Measurements from ENCODE around the gene CHCT1. TPM values are rescaled to one million over a fixed set of nuclear protein-coding genes. Genes with fewer than 3 reads are reported as not detected.

Gene CHCT1
- total and polyA plus RNA-seq, 2 of the 8 experiments (the other 6 are each of a cell fraction or from before 2014, with no cell fraction given) = 0.06 TPM; not detected in 1

DNA sequence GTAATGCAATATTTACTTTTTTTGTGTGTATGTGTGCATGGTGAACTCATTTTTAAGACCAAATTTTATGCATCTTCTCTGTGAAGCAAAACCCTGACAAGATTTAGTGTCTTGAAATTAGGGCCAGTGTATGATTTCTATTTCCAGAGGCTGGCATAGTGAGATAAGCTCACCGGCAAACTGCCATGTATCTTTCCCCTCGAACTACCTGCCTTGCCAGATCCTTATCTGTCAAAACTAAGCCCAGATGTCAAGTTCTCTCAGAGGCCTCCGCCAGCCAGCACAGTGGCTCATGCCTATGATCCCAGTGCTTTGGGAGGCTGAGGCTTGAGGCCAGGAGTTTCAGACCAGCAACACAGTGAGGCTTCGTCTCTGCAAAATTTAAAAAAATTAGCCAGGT lies 40.3 kb upstream of the CHCT1 start:
- Histone ChIP-seq H3K4me2 (ENCODE audit: insufficient read depth in 1 of 2, low read depth in 2 of 2, low read length in 2 of 2) (no peak overlapping the region), H2BK12ac (ENCODE audit: low read depth, low read length) (no peak overlapping the region), H3K4ac (replicated peaks; ENCODE audit: insufficient read length, low read depth, low read length) (no peak overlapping the region), H2BK5ac (ENCODE audit: low read depth, low read length) (no peak overlapping the region), H2BK15ac (ENCODE audit: low read length) (no peak overlapping the region), H3K79me2 (ENCODE audit: control insufficient read depth in 1 of 2, insufficient read depth in 2 of 2, low read length in 2 of 2) (peaks cover 14 to 85% of the 10 kb centered on the region in 2 experiments), H3K79me1 (ENCODE audit: low read depth, low read length) (peaks cover 2% of the 10 kb centered on the region; the same call in 1 of the 2 replicates), H3K4me1 (replicated peaks in 1 of 4; ENCODE audit: control insufficient read depth in 3 of 4, insufficient read depth in 4 of 4, low read length in 3 of 4) (peaks cover 7 to 20% (median 13%) of the 10 kb centered on the region in 4 experiments), H4K8ac (ENCODE audit: extremely low read depth, insufficient read depth, low read length) (peak overlapping the region; percentile 28; the same call in 1 of the 2 replicates), H4K5ac (ENCODE audit: insufficient read length, low read depth, low read length) (no peak overlapping the region), H3K27ac (ENCODE audit: low read depth, low read length) (no peak overlapping the region), H4K20me1 (replicated peaks in 1 of 2; ENCODE audit: control insufficient read depth in 1 of 2, insufficient read depth in 2 of 2, low read length in 2 of 2) (peaks cover 0 to 3% of the 10 kb centered on the region in 2 experiments), H2BK20ac (ENCODE audit: low read length) (no peak overlapping the region), H2AK5ac (ENCODE audit: low read depth, low read length) (no peak overlapping the region), H3K9ac (replicated peaks in 1 of 4; ENCODE audit: extremely low read depth in 1 of 4, low read depth in 3 of 4, low read length in 3 of 4) (no peak overlapping the region), H3K36me3 (ENCODE audit: control insufficient read depth in 2 of 4, insufficient read depth in 4 of 4, low read length in 3 of 4) (no peaks in the 10 kb centered on the region; a peak in 2 of 8 replicates), H3K56ac (replicated peaks; ENCODE audit: insufficient read length, low read depth, low read length) (no peak overlapping the region), H3K23ac (ENCODE audit: insufficient read length) (no peak overlapping the region), H2BK120ac (replicated peaks; ENCODE audit: low read depth, low read length) (no peak overlapping the region), H3K14ac (ENCODE audit: insufficient read length) (no peak overlapping the region), H3K9me3 (ENCODE audit: insufficient read depth in 2 of 2, low read depth in 1 of 2, low read length in 1 of 2) (no peaks in the 10 kb centered on the region), H4K91ac (replicated peaks; ENCODE audit: insufficient read length, low read length) (no peak overlapping the region), H3K4me3 (ENCODE audit: extremely low read depth in 1 of 4, insufficient read depth in 2 of 4, low read depth in 3 of 4, low read length in 4 of 4) (no peak overlapping the region), H3K23me2 (ENCODE audit: low read depth, low read length) (0 out of 2 replicates have a peak, but pooled peaks cover 3% of the 10 kb centered on the region), H3K18ac (ENCODE audit: extremely low read depth, low read length) (no peak overlapping the region; the same call in 1 of the 2 replicates), H2AFZ (ENCODE audit: low read length) (no peak overlapping the region), H3K27me3 (replicated peaks in 1 of 4; ENCODE audit: control insufficient read depth in 3 of 4, extremely low read depth in 1 of 4, insufficient read depth in 3 of 4, low read length in 3 of 4) (no peaks in the 10 kb centered on the region)
- ChIA-PET CTCF (ENCODE audit: partially characterized antibody) (interaction anchor here (1.7 kb wide), 1 partner anchor 8 kb away, joined by 5 read pairs; no protein-coding TSS in a partner anchor), POLR2A (ENCODE audit: partially characterized antibody) (interaction anchor here (2.7 kb wide), 1 partner anchor 9 kb away, joined by 6 read pairs; no protein-coding TSS in a partner anchor)
- no peak for DNase-seq (ENCODE audit: low read depth in 1 of 2, low spot score in 2 of 2)
- FAIRE-seq = no peak
- WGBS, 2 experiments (ENCODE audit: extremely low coverage in 1 of 2, insufficient coverage in 1 of 2, insufficient read length in 1 of 2, insufficient replicate concordance in 2 of 2, low coverage in 1 of 2, low lambda C conversion rate in 2 of 2, missing lambda C conversion rate in 1 of 2) = 94% methylated on average over 4 of the region's 4 CpGs; no CpG with 5 or more reads in 1 of the 2 experiments
- TF ChIP-seq TAF1 (IDR thresholded peaks at IDR 0.05; ENCODE audit: low read depth, low read length) (no peak), SP1 (IDR thresholded peaks at IDR 0.05; ENCODE audit: low read depth, low read length) (no peak), GABPA (IDR thresholded peaks at IDR 0.05; ENCODE audit: borderline replicate concordance, insufficient read depth, low read length) (no peak), ASH2L (IDR thresholded peaks at IDR 0.05; ENCODE audit: low read length) (no peak), SRF (IDR thresholded peaks at IDR 0.05; ENCODE audit: low read depth, low read length) (no peak), JUND (IDR thresholded peaks at IDR 0.05; ENCODE audit: low read length) (no peak), CHD2 (IDR thresholded peaks at IDR 0.05; ENCODE audit: low read length) (no peak), ZNF274 (IDR thresholded peaks at IDR 0.05; ENCODE audit: borderline replicate concordance, extremely low read depth, low read length) (no peak), TAF7 (optimal IDR thresholded peaks at IDR 0.05; ENCODE audit: borderline replicate concordance, low read depth, low read length) (no peak), HDAC6 (IDR thresholded peaks at IDR 0.05; ENCODE audit: low read depth, low read length) (no peak), SAP30 (IDR thresholded peaks at IDR 0.05; ENCODE audit: insufficient read depth, insufficient replicate concordance, low read length) (no peak), KDM1A (IDR thresholded peaks at IDR 0.05; ENCODE audit: borderline replicate concordance, low read length) (no peak), EGR1 (IDR thresholded peaks at IDR 0.05; ENCODE audit: borderline replicate concordance, low read depth, low read length) (no peak), CBX8 (IDR thresholded peaks at IDR 0.05; ENCODE audit: borderline replicate concordance, low read depth, low read length) (no peak), SIN3A (conservative IDR thresholded peaks at IDR 0.05 in 1 of 2, IDR thresholded peaks at IDR 0.05 in 1 of 2; ENCODE audit: low read depth in 1 of 2, low read length in 2 of 2) (no peak)

Data from H1 (cell line).